Hair follicle dermal papilla cell (primary cell): Measurements from ENCODE around the gene RPL23. TPM values are rescaled to one million over a fixed set of nuclear protein-coding genes. Genes with fewer than 3 reads are reported as not detected.

Experiments
- small RNA-seq: library from RNA; depleted of rRNA; stranded (forward); fragments of <200 nt; gene quantifications from one replicate; pipeline ENCODE3, GENCODE V24; 2012
- total RNA-seq: library from RNA; depleted of rRNA; stranded (reverse); fragments of >200 nt; gene quantifications from 2 replicates; pipeline ENCODE4 v1.2.3, GENCODE V29; 2012

Gene RPL23
- total RNA-seq = 435 and 509 TPM in 2 replicates

GRCh38 chr17:38853292-38854219 lies at the start of gene RPL23:
TSS of gene RPL23 (minus strand) at chr17:38853721. CDS start at chr17:38853710, 11 bp downstream.

GRCh38 chr17:38869526-38870258 lies 16.2 kb upstream of the RPL23 start, which contains the start of gene LASP1:
TSS of gene LASP1 (plus strand) at chr17:38870058. CDS start at chr17:38870190, 132 bp downstream.

GRCh38 chr17:38824899-38825761 lies 28.4 kb downstream of the RPL23 start, which contains the start of gene CWC25:
TSS of gene CWC25 (minus strand) at chr17:38825321. CDS start at chr17:38825183, 138 bp downstream.

GRCh38 chr17:38799501-38800236 lies 53.9 kb downstream of the RPL23 start, which contains the start of gene PIP4K2B:
TSS of gene PIP4K2B (minus strand) at chr17:38799556. CDS start at chr17:38799424, 132 bp downstream.

Small RNAs within 50 kb of the gene (small RNA-seq; reads per million reads assigned to genes)
- not detected for gene MIR4727
- not detected for gene SNORA21
- not detected for gene SNORA21B

Other genes starting within 250 kb of the RPL23 start
- gene SRCIN1, start 247.8 kb downstream of the RPL23 start, total RNA-seq = under 0.01 TPM in 1 of 2 replicates, not detected in the other
- gene EPOP, start 178.8 kb downstream of the RPL23 start, total RNA-seq = 0.85 and 1.5 TPM in 2 replicates
- gene MLLT6, start 148.4 kb downstream of the RPL23 start, total RNA-seq = 41.4 and 45.6 TPM in 2 replicates
- gene CISD3, start 123.4 kb downstream of the RPL23 start, total RNA-seq = 3.2 and 5.3 TPM in 2 replicates
- 3.6 and 3.9 TPM in 2 replicates for gene PCGF2, start 105.4 kb downstream of the RPL23 start, total RNA-seq
- gene PSMB3, start 101.0 kb downstream of the RPL23 start, total RNA-seq = 126 and 175 TPM in 2 replicates
- gene PIP4K2B, start 54.2 kb downstream of the RPL23 start, total RNA-seq = 69.3 and 81.0 TPM in 2 replicates
- gene CWC25, start 28.4 kb downstream of the RPL23 start, total RNA-seq = 10.1 and 11.4 TPM in 2 replicates
- 271 and 284 TPM in 2 replicates for gene LASP1, start 16.3 kb upstream of the RPL23 start, total RNA-seq
- gene FBXO47, start 113.7 kb upstream of the RPL23 start, total RNA-seq = not detected in 2 replicates